Activated CD8-positive, alpha-beta memory T cell treated with anti-CD3 and anti-CD28 coated beads, Interleukin-2, amount 50 U/mL, for 1 hour (primary cell): ENCODE measurements around the gene CHST12.
"Not testable (repeated sequence)": the region's sequence is repeated elsewhere in the genome, so short reads cannot be mapped to it uniquely, and the experiment has no call there.

Experiments used
- DNase-seq: peaks from one replicate; pipeline ENCODE4 v3.0.0-alpha.2; 2020; ENCODE audit errors: extremely low read depth

Gene CHST12

DNA sequence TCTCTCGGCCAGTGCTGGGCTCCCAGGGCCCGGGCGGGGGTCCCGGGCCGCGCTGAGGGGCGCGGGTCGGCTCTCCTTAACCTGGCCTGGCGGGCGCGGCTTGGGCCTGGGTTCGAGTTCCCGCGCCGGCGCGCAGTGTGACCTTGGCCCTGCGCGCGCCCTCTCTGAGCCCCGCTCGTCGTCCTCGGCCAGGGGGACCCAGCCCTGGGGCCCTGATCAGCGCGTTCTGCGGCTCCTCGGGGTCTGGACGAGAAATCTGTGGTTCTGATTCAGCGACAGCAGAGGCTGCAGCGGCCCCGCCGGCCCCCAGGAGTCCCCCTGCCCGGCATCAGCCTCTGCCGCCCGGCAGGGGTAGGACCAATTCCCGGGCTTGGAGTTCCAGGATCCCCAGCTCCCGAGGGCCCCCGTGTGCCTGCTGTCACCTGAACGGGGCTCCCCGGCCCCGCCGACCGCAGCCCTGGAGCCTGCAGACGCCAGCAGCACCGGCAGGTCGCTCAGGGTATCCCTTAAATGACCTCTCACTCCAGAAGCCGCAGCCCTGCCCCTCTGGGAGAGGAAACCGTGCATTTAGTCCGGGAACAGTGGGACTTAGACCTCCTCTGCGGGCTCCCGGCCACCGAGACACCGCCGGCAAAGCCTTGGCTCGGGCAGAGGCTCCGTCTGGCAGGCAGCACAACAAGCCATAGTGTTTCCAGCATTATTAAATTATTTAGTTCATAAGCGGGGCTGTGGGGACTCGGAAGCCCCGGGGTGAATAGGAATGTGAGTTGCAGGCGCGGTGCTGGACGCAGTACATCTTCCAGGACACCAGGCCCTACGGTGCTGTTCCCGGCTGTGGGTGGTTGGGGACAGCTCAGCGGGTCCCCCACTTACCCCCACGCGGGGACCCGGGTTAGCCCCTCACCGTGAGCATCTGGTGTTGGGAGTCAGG, 572 bp downstream of the CHST12 start:
- DNase-seq: no peak

GRCh38 chr7:2404714-2405119, 1.3 kb downstream of the CHST12 start:
- DNase-seq: no peak

- no peak for DNase-seq
Measured at GRCh38 chr7:2405201-2405600, 1.8 kb downstream of the CHST12 start.

GRCh38 chr7:2405601-2406345, 2.4 kb downstream of the CHST12 start:
- DNase-seq: no peak

- no peak for DNase-seq
Measured at GRCh38 chr7:2409745-2410414, 6.5 kb downstream of the CHST12 start.

GRCh38 chr7:2411049-2411448, 7.6 kb downstream of the CHST12 start:
- no peak for DNase-seq

GRCh38 chr7:2411815-2412586, 8.6 kb downstream of the CHST12 start:
- no peak for DNase-seq

DNA sequence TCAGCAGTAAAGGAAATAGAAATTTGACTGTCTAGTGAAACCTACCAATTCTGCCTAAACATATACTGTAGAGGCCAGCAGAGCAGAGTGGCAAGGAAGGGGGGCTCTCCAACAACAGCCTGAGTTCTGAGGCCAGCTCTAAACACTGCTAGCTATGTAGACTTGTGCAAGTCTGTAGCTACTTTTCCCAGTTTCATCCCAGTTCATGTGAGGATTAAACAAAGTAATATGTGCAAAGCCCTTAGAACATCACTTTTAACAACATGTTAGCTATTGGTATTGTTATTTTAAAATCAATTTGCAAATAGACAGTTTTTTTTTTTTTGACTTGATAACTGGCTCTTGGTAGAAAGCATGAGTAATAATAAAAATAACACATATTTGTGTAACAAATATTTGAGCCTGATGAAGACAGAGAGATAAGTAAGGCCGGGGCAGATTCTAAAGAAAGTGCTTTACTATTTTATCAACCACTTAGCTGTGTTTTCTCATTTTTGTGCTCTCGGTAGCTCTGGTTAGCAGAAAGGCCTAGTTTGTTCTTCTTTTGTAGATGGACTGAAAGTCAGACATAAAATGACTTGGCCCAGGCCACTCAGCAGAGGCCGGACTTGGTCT, 9.3 kb downstream of the CHST12 start:
- no peak for DNase-seq

- DNase-seq: no peak
Measured at GRCh38 chr7:2416063-2416462, 12.7 kb downstream of the CHST12 start.

- no peak for DNase-seq
Measured at GRCh38 chr7:2416650-2417049, 13.2 kb downstream of the CHST12 start.

DNA sequence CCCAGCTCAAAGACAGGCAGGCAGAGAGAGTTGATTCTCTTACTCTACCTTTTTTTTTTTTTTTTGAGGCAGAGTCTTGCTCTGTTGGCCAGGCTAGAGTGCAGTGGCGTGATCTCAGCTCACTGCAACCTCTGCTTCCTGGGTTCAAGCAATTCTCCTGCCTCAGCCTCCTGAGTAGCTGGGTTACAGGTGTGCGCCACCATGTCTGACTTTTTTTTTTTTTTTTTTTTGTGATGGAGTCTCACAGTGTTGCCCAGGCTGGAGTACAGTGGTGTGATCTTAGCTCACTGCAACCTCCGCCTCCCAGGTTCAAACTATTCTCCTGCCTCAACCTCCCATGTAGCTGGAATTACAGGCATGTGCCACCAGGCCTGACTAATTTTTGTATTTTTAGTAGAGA, 13.8 kb downstream of the CHST12 start:
- not testable (repeated sequence) for DNase-seq

GRCh38 chr7:2417981-2418481, 14.6 kb downstream of the CHST12 start:
- DNase-seq: peak; percentile 25

DNA sequence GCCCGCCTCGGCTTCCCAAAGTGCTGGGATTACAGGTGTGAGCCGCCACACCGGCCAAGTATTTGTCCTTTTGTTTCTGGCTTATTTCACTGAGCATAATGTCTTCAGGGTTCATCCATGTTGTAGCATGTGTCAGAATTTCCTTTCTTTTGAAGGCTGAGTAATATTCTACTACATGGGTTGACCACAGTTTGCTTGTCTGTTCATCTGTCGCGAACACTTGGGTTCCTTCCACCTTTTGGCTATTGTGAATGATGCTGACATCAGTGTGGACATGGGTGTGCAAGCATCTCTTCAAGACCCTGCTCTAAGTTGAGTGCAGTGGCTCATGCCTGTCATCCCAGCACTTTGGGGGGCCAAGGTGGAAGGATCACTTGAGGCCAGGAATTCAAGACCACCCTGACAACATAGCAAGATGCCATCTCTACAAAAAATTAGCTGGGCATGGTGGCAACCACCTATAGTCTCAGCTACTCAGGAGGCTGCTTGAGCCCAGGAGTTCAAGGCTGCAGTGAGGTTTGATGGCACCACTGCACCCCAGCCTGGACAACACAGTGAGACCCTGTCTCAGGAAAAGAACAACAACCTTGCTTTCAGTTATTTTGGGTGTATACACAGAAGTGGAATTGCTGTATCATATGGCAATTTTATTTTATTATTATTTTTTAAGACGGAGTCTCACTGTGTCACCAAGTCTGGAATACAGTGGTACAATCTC, 17.0 kb downstream of the CHST12 start:
- no peak for DNase-seq

GRCh38 chr7:2421943-2422310, 18.5 kb downstream of the CHST12 start:
- DNase-seq: no peak

GRCh38 chr7:2425749-2426148, 22.3 kb downstream of the CHST12 start:
- DNase-seq: no peak

GRCh38 chr7:2431260-2431867, 28.0 kb downstream of the CHST12 start:
- DNase-seq: no peak

GRCh38 chr7:2432910-2433712, 29.7 kb downstream of the CHST12 start:
- no peak for DNase-seq

GRCh38 chr7:2433713-2434550, 30.5 kb downstream of the CHST12 start:
- no peak for DNase-seq
